Posterior cingulate gyrus (tissue), 11 donors: ENCODE data around the gene GPX6.
"Not testable (repeated sequence)": the region's sequence is repeated elsewhere in the genome, so short reads cannot be mapped to it uniquely, and the experiment has no call there.

Source experiments
- DNase-seq, 10 donors: peaks; one replicate each; pipeline versions ENCODE4 v3.0.0 to v3.0.0-alpha.2; 2020 to 2021; ENCODE audit warnings: mixed read lengths in 3 of 10
- intact Hi-C: fragments of 100-400 bp; cut with DNase I; formaldehyde crosslinking; loops from one replicate; pipeline ENCODE4 v1.15.1; 2023

GPX6 gene

DNA sequence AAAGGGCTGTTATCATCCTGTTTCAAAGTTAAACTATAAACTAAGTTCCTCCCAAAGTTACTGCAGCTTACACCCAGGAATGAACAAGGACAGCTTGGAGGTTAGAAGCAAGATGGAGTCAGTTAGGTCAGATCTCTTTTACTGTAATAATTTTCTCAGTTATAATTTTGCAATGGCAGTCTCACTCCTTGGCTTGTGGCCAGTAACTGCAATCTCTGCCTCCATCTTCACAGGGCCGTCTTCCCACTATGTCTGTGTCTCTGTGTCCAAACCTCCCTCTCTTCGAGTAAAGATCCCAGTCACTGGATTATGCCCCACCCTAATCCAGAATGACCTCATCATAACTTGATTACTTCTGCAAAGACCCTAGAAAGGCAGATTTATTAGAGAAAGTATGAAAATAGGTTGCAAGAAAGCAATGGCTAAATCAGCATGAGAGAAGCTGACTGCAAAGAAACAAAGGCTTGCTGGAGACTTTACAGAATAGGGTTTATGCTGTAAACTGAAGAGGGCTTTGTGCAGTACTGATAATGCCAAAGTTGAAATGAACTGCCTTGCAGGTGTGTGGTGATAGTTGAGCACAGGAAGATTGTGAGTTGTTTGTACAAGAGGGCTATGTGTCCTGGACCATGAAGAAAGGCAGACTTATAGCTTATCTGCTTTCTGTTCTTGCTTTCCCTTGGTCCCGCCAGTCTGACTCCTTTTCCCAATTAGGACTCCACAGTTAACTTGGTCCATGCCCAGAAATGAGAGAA is 28.4 kb downstream of the GPX6 start:
- no peak for DNase-seq
- intact Hi-C loops = no loop called here

DNA sequence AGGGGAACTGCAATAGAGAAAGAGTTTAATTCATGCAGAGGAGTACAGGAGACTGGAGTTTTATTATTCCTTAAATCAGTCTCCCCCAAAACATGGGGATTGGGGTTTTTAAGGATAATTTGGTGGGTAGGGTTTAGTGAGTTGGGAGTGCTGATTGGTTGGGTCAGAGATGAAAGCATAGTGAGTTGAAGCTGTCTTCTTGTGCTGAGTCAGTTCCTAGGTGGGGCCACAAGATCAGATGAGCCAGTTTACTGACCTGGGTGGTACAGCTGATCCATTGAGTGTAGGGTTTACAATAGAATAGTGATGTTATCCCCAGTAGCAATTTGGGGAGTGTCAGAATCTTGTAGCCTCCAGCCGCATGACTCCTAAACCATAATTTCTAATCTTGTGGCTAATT is 29.1 kb downstream of the GPX6 start:
- DNase-seq = no peak
- intact Hi-C loops = no loop called here

DNA sequence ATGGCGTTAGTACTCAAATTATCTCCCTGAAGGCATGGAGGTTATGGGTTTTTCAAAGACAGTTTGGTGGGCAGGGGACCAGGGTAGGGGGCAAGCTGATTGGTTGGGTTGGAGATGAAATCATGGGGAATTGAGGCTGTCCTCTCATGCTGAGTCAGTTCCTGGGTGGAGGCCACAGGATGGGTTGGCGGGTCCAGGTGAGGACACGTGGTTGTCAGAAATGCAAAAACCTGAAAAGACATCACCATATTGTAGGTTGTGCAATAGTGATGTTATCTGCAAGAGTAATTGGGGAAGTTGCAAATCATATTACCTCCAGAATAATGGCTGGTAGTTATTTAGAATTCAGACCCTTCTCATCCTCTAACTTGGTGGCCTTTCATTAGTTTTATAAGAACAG is 30.1 kb downstream of the GPX6 start:
- no peak for DNase-seq
- intact Hi-C loops = no loop called here

DNA sequence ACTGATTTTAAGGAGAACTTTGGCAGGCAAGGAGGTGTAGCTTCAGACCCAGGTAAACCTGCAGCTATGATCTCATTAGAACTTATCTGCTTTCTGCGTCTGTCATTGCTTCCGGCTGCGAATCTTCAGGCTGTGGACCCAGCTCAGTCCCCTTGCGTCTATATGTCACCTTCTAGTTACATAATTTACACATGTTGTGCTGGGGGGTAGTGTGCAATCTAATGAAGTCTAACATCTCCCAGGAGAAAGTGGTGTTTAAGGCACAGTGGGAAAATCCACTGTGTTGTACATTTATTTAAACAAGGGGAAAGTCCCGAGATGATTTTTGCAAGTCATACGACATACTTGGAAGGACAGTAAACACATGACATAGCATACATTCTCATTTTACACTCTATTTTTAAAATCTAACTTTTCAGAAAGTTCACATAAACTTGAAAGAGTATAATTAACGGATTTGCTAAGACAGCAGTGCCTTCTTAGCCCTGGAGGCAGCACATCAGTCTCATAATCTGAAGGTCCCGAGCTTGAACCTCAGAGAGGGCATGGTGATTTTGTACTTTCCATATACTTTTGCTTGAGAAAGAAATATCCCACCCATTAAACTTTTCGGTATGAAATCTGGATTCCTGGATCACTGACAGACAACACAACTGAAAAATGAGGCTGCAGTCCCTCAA is 35.2 kb downstream of the GPX6 start:
- intact Hi-C loops = no loop called here

DNA sequence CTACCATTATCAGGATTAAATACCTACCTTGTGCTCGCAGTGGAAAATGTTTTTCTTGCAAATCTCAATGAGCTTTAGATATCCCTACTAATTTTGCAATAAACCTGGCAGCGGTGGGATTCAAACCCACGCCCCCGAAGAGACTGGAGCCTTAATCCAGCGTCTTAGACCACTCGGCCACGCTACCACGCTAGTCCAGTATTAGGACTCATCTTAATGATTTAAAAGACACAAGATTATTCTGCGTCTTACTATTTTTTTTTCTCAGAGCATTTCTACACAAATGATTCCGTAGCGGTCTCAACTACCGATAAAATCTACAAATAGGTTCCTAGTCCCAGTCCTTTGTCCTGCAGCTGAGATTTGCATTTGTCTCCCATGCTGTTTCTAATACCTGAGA is 37.1 kb downstream of the GPX6 start:
- no peak for DNase-seq
- intact Hi-C loops = no loop called here

More for the DNA sequence above, 35.2 kb downstream of the GPX6 start:
- DNase-seq = no peak

DNA sequence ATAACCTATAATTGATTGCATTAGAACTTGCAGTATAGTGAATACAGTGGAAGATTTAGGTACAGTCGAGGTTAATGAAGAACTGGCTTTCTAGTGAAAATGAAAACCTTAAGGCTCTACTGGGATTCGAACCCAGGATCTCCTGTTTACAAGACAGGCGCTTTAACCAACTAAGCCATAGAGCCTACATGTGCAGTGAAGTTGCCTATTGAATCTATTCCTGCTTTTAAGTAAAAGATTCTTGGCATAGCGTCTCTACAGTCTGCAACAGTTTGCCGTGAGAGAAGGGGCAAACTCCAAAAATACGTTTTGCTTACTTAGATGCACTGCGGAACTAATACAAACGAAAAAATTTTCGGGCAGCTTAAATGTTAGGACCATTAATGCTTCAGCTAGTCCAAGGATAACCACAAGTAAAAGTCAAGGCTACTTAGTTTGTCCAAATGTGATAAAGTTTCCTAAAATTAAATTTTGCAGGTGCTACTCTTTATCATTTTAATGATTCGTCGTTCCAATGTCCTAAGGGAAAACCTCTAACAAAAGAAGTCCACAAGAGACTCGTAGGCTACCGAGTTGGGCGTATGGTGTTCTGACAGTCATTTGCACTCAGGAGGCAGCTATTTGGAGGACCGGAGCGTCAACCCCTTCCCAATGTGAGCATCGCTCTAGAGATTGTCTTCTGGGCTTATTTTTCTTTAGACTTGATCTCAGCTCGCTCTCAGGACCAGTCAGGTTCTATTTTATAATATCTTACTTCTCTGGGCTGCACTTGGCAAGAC is 41.0 kb downstream of the GPX6 start:
- intact Hi-C loops = no loop called here
- no peak for DNase-seq

DNA sequence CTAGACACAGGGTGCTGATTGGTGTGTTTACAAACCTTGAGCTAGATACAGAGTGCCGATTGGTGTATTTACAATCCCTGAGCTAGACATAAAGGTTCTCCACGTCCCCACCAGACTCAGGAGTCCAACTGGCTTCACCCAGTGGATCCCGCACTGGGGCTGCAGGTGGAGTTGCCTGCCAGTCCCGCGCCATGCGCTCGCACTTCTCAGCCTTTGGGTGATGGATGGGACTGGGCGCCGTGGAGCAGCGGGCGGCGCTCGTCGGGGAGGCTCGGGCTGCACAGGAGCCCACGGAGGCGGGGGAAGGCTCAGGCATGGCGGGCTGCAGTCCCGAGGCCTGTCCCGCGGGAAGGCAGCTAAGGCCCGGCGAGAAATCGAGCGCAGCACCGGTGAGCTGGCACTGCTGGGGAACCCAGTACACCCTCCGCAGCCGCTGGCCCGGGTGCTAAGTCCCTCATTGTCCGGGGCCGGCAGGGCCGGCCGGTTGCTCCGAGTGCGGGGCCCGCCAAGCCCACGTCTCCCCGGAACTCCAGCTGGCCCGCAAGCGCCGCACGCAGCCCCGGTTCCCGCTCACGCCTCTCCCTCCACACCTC is 46.3 kb downstream of the GPX6 start:
- intact Hi-C loops = not testable (repeated sequence)
- DNase-seq = peak in 2 of 10 donors; percentile 55 to 72

DNA sequence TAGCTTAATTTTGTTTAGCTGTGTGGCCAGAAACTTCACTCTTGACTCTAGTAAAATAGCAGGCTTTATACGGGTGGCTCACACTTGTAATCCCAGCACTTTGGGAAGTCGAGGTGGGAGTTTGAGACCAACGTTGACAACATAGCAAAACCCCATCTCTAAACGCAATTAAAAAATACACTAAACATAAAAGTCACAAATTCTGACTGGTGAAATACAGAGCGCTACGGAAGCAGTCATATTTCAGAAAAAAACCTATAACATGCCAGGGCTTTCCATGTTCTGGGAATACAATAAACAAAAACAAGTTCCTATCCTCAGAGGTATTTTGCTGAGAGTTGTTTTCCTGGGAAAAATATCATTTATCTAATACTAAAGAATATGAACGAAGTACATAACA is 47.5 kb downstream of the GPX6 start:
- no peak for DNase-seq
- intact Hi-C loops = no loop called here

DNA sequence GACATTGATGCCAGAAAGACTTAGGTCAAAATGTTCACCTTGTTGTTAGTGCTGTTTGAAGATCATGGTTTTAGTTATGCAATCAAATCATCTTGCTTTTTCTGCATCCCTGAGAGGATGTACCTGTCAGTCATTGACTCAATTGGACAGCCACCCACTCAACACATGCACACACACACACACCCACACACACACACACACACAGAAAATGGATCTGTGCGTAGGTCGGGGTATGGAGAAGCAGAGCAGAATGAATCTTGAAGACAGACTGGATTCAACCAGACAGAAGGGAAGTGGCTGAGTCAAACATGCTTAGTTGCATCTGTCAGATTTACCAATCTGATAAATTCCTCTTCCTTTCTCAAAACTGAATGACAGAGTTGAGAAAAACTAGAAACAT is 53.2 kb downstream of the GPX6 start:
- no peak for DNase-seq
- intact Hi-C loops = no loop called here

DNA sequence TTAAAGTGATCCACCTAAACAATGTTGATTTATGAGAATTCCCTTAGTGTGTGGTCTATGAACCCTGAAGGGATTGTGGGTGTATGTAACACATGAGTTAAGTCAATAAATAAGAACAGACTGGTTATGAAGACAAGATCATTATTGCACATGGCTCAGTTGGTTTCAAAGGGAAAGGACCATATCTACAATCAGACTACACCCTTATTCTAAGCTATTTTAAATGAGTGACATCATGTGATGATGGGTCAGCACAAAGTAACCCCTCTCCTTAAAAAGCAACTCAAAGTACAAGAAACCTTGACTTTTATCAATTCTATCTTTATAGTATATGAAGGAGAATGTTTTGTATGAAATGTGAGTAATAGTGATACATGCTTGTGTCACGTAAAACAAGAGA is 57.0 kb downstream of the GPX6 start:
- no peak for DNase-seq
- intact Hi-C loops = no loop called here
